ENCODE measurements around the gene MCF2L2. TPM values are rescaled to one million over a fixed set of nuclear protein-coding genes. Genes with fewer than 3 reads are reported as not detected.

MCF2L2 gene
- total and polyA plus RNA-seq, 9 of the 15 experiments (the other 6 are each of a cell fraction or from before 2014, with no cell fraction given) = 0.56 to 4.2 (median 3.0) TPM

- TF ChIP-seq, protein P1, sequence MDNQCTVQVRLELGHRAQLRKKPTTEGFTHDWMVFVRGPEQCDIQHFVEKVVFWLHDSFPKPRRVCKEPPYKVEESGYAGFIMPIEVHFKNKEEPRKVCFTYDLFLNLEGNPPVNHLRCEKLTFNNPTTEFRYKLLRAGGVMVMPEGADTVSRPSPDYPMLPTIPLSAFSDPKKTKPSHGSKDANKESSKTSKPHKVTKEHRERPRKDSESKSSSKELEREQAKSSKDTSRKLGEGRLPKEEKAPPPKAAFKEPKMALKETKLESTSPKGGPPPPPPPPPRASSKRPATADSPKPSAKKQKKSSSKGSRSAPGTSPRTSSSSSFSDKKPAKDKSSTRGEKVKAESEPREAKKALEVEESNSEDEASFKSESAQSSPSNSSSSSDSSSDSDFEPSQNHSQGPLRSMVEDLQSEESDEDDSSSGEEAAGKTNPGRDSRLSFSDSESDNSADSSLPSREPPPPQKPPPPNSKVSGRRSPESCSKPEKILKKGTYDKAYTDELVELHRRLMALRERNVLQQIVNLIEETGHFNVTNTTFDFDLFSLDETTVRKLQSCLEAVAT (IDR thresholded peaks at IDR 0.05) = no peak
- TF ChIP-seq, protein P2, sequence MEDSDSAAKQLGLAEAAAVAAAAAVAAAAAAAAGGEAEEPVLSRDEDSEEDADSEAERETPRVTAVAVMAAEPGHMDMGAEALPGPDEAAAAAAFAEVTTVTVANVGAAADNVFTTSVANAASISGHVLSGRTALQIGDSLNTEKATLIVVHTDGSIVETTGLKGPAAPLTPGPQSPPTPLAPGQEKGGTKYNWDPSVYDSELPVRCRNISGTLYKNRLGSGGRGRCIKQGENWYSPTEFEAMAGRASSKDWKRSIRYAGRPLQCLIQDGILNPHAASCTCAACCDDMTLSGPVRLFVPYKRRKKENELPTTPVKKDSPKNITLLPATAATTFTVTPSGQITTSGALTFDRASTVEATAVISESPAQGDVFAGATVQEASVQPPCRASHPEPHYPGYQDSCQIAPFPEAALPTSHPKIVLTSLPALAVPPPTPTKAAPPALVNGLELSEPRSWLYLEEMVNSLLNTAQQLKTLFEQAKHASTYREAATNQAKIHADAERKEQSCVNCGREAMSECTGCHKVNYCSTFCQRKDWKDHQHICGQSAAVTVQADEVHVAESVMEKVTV (CRISPR knock-in tag; IDR thresholded peaks at IDR 0.05) = no peak
- TF ChIP-seq, protein P3, sequence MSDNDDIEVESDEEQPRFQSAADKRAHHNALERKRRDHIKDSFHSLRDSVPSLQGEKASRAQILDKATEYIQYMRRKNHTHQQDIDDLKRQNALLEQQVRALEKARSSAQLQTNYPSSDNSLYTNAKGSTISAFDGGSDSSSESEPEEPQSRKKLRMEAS (CRISPR knock-in tag; IDR thresholded peaks at IDR 0.05) = peak; percentile 42; the same call in 1 of the 2 replicates
- no peak for TF ChIP-seq CEBPG (CRISPR knock-in tag; IDR thresholded peaks at IDR 0.05)
- TF ChIP-seq CEBPG (tag; conservative IDR thresholded peaks at IDR 0.05 in 1 of 2, IDR thresholded peaks at IDR 0.05 in 1 of 2) = no peak
- no peak for TF ChIP-seq ZMIZ1 (IDR thresholded peaks at IDR 0.05; ENCODE audit: low read depth in 2 of 2, low read length in 2 of 2)
- TF ChIP-seq PREB (CRISPR knock-in tag; IDR thresholded peaks at IDR 0.05) = no peak
- TF ChIP-seq, protein P4, sequence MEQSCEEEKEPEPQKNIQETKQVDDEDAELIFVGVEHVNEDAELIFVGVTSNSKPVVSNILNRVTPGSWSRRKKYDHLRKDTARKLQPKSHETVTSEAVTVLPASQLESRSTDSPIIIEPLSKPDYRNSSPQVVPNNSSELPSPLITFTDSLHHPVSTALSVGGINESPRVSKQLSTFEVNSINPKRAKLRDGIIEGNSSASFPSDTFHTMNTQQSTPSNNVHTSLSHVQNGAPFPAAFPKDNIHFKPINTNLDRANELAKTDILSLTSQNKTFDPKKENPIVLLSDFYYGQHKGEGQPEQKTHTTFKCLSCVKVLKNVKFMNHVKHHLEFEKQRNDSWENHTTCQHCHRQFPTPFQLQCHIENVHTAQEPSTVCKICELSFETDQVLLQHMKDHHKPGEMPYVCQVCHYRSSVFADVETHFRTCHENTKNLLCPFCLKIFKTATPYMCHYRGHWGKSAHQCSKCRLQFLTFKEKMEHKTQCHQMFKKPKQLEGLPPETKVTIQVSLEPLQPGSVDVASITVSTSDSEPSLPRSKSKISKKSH (CRISPR knock-in tag; IDR thresholded peaks at IDR 0.05) = no peak
- TF ChIP-seq NFIC (IDR thresholded peaks at IDR 0.05) = no peak
- TF ChIP-seq ZC3H8 (IDR thresholded peaks at IDR 0.05) = no peak
- TF ChIP-seq, protein P5, sequence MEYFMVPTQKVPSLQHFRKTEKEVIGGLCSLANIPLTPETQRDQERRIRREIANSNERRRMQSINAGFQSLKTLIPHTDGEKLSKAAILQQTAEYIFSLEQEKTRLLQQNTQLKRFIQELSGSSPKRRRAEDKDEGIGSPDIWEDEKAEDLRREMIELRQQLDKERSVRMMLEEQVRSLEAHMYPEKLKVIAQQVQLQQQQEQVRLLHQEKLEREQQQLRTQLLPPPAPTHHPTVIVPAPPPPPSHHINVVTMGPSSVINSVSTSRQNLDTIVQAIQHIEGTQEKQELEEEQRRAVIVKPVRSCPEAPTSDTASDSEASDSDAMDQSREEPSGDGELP (CRISPR knock-in tag; IDR thresholded peaks at IDR 0.05; ENCODE audit: borderline replicate concordance) = peak; percentile 38
- TF ChIP-seq MAFK (IDR thresholded peaks at IDR 0.05; ENCODE audit: low read length) = no peak
- no peak for TF ChIP-seq TCF15 (CRISPR knock-in tag; IDR thresholded peaks at IDR 0.05)
- TF ChIP-seq C11orf30 (IDR thresholded peaks at IDR 0.05; ENCODE audit: low read depth) = peak; percentile 83
- TF ChIP-seq ARNT (IDR thresholded peaks at IDR 0.05) = no peak
- TF ChIP-seq GABPB1 (CRISPR knock-in tag; IDR thresholded peaks at IDR 0.05) = peak; percentile 81
These were observed at the start of gene MCF2L2 (continued) for GRCh38 chr3:183428447-183429211.
